Kidney (tissue), 22 donors: ENCODE measurements around the gene CCDC188. TPM values are rescaled to one million over a fixed set of nuclear protein-coding genes. Genes with fewer than 3 reads are reported as not detected.

Experiments used
- DNase-seq, 5 donors: peaks; one replicate each; pipeline ENCODE4 v3.0.0-alpha.2; 2013 to 2020
- FAIRE-seq: peaks from 2 replicates; lab custom pipeline; 2012; peaks lifted over from hg19 to GRCh38; lab: Jason Lieb, UNC
- H3K27ac ChIP-seq, 2 donors: one replicate each; pipeline ENCODE4 v1.7.0; 2013; ENCODE audit warnings: low read depth in 2 of 2, low read length in 2 of 2, inconsistent platforms in 1 of 2
- H3K27me3 ChIP-seq: one replicate; pipeline ENCODE4 v1.7.1; 2013; ENCODE audit warnings: low read length, inconsistent platforms; ENCODE audit not compliant: control insufficient read depth, insufficient read depth
- H3K36me3 ChIP-seq, 3 donors: one replicate each; pipeline versions ENCODE4 v1.7.0 to v1.7.1; 2013; ENCODE audit warnings: low read length in 3 of 3, control low read depth in 1 of 3, inconsistent platforms in 1 of 3; ENCODE audit not compliant: insufficient read depth in 3 of 3, control insufficient read depth in 2 of 3
- H3K4me1 ChIP-seq, 3 donors: one replicate each; pipeline versions ENCODE4 v1.7.0 to v1.7.1; 2013; ENCODE audit warnings: low read length in 3 of 3, inconsistent platforms in 1 of 3, low read depth in 1 of 3; ENCODE audit not compliant: control insufficient read depth in 2 of 3, insufficient read depth in 2 of 3
- H3K4me3 ChIP-seq, 3 donors: one replicate each; pipeline versions ENCODE4 v1.7.0 to v1.8.1; 2013; ENCODE audit warnings: low read length in 3 of 3, control low read depth in 1 of 3, inconsistent platforms in 1 of 3
- H3K9ac ChIP-seq, 3 donors: one replicate each; pipeline versions ENCODE4 v1.7.0 to v1.7.1; 2013; ENCODE audit warnings: low read length in 3 of 3, control low read depth in 1 of 3, inconsistent platforms in 1 of 3
- H3K9me3 ChIP-seq, 3 donors: one replicate each; pipeline versions ENCODE4 v1.7.0 to v1.7.1; 2013; ENCODE audit warnings: low read length in 3 of 3, control low read depth in 1 of 3, inconsistent platforms in 1 of 3; ENCODE audit not compliant: control insufficient read depth in 2 of 3, insufficient read depth in 1 of 3
- CTCF ChIP-seq: IDR thresholded peaks from 3 replicates; pipeline ENCODE4 v1.5.1; 2012; ENCODE audit warnings: mild to moderate bottlenecking, moderate library complexity, borderline replicate concordance; ENCODE audit not compliant: insufficient read depth; ENCODE audit errors: extremely low read depth
- intact Hi-C: fragments of 100-400 bp; cut with DNase I; formaldehyde crosslinking; loops from one replicate; pipeline ENCODE4 v1.11.1; 2022
- long read RNA-seq, 10 donors: library from polyadenylated mRNA in 1 of 10; unstranded in 1 of 10; transcript quantifications; one replicate each; pipeline ENCODE4 v2.0.0 and lab custom pipeline, GENCODE V29; 2021 to 2026
- polyA plus RNA-seq: library from polyadenylated mRNA; stranded (reverse); fragments of 350-450 nt; fragmentation: Illumina TruSeq; extraction: RNeasy Lipid Tissue Mini Kit (QIAGEN cat#74804); gene quantifications from one replicate; pipeline ENCODE4 v1.2.3, GENCODE V29; 2014; ENCODE audit warnings: low read depth, low replicate concordance; ENCODE audit not compliant: insufficient read depth
- total RNA-seq: library from RNA; stranded (reverse); fragmentation: NEBNext Ultra II Directional; extraction: Animal tissue kit (Norgen Biotek cat#: 25700); gene quantifications from one replicate; pipeline ENCODE4 v1.2.1, GENCODE V29; 2021
- donor health status: control.
- donor health status: control.
- donor health status: control.
- donor health status: control.
- donor health status: control.
- donor health status: DM: yes; HTN: yes; CAD: no.
- donor health status: Normal renal cell carcinoma (clear cell type).

The CCDC188 gene
- total RNA-seq: 2.8 TPM
- 0.54 TPM for polyA plus RNA-seq
- long read RNA-seq, donor 1: 0 reads
- long read RNA-seq, donor 2: 0 reads
- long read RNA-seq, donor 3: 0 reads
- long read RNA-seq, donor 4: 0 reads
- long read RNA-seq, donor 5: 0 reads
- long read RNA-seq, donor 6: 0 reads
- long read RNA-seq, donor 7: 0 reads
- long read RNA-seq, donor 8: 0 reads
- long read RNA-seq, donor 9: 0 reads
- long read RNA-seq, donor 10: 0 reads

- Histone ChIP-seq H3K4me1 (no peaks in the 10 kb centered on the region), H3K27ac (no peak within 1 kb of the TSS), H3K9ac (no peak within 1 kb of the TSS), H3K4me3 (no peak within 1 kb of the TSS), H3K9me3 (no peaks in the 10 kb centered on the region), H3K27me3 (no peaks in the 10 kb centered on the region), H3K36me3 (no peaks in the 10 kb centered on the region)
- DNase-seq (no peak), FAIRE-seq (no peak)
- TF ChIP-seq CTCF: no peak
- intact Hi-C loops: loop anchor here (10.0 kb wide), 1 partner anchor 144 kb away; no protein-coding TSS in a partner anchor
Observed at GRCh38 chr22:20150381-20151275, at the start of gene CCDC188. Gene CCDC188, minus strand, starts transcription at chr22:20151055. Its CDS starts 69 bp downstream, at chr22:20150986.

- Histone ChIP-seq H3K27me3 (peaks cover 4% of the 10 kb centered on the region), H3K36me3 (no peaks in the 10 kb centered on the region), H3K9me3 (no peaks in the 10 kb centered on the region), H3K4me1 (peaks cover 0 to 16% (median 11%) of the 10 kb centered on the region in 3 donors), H3K27ac (no peak overlapping the region), H3K9ac (no peak overlapping the region), H3K4me3 (no peak overlapping the region)
- DNase-seq (no peak), FAIRE-seq (no peak)
- no peak for TF ChIP-seq CTCF
- intact Hi-C loops: no loop called here
Observed at GRCh38 chr22:20199906-20200305, 49.1 kb upstream of the CCDC188 start.

GRCh38 chr22:20199413-20199842, 48.6 kb upstream of the CCDC188 start:
- no peak for FAIRE-seq
- no peak overlapping the region for H3K9ac ChIP-seq

More at GRCh38 chr22:20199413-20199842, 48.6 kb upstream of the CCDC188 start:
- Histone ChIP-seq H3K27me3 (peaks cover 4% of the 10 kb centered on the region), H3K27ac (no peak overlapping the region), H3K9me3 (no peaks in the 10 kb centered on the region), H3K36me3 (no peaks in the 10 kb centered on the region), H3K4me3 (no peak overlapping the region), H3K4me1 (peaks cover 0 to 12% (median 9%) of the 10 kb centered on the region in 3 donors)
- DNase-seq: no peak
- TF ChIP-seq CTCF: no peak
- intact Hi-C loops: no loop called here
